Ammon's horn (tissue), 1 donor: ENCODE measurements around the gene TPM1.

Experiments used
- DNase-seq: peaks from one replicate; pipeline ENCODE4 v3.0.0-alpha.2; 2016; ENCODE audit warnings: low spot score

The TPM1 gene

GRCh38 chr15:63054985-63055384, 12.4 kb downstream of the TPM1 start:
- DNase-seq: no peak

- peak; percentile 49 for DNase-seq
Measured at GRCh38 chr15:63056829-63057228, 14.3 kb downstream of the TPM1 start.

- no peak for DNase-seq
Measured at GRCh38 chr15:63057468-63058345, 15.2 kb downstream of the TPM1 start.

- no peak for DNase-seq
Measured at GRCh38 chr15:63059075-63059474, 16.5 kb downstream of the TPM1 start.

GRCh38 chr15:63059573-63060216, 17.1 kb downstream of the TPM1 start:
- no peak for DNase-seq

GRCh38 chr15:63060699-63061098, 18.2 kb downstream of the TPM1 start:
- DNase-seq: no peak

- DNase-seq: no peak
Measured at GRCh38 chr15:63061975-63062374, 19.4 kb downstream of the TPM1 start.

GRCh38 chr15:63063164-63063756, 20.7 kb downstream of the TPM1 start:
- no peak for DNase-seq

- DNase-seq: no peak
Measured at GRCh38 chr15:63063877-63064409, 21.4 kb downstream of the TPM1 start.

- DNase-seq: peak; percentile 36
Measured at GRCh38 chr15:63065262-63066221, 23.0 kb downstream of the TPM1 start.

GRCh38 chr15:63066272-63066671, 23.7 kb downstream of the TPM1 start:
- DNase-seq: no peak

- DNase-seq: no peak
Measured at GRCh38 chr15:63067306-63067705, 24.8 kb downstream of the TPM1 start.

- no peak for DNase-seq
Measured at GRCh38 chr15:63067976-63068743, 25.6 kb downstream of the TPM1 start.

GRCh38 chr15:63069616-63070090, 27.1 kb downstream of the TPM1 start:
- no peak for DNase-seq

- no peak for DNase-seq
Measured at GRCh38 chr15:63070681-63071129, 28.2 kb downstream of the TPM1 start.

- no peak for DNase-seq
Measured at GRCh38 chr15:63071288-63071909, 28.9 kb downstream of the TPM1 start.

- no peak for DNase-seq
Measured at GRCh38 chr15:63072023-63072650, 29.6 kb downstream of the TPM1 start.

GRCh38 chr15:63072809-63073277, 30.3 kb downstream of the TPM1 start:
- no peak for DNase-seq

- no peak for DNase-seq
Measured at GRCh38 chr15:63073497-63074172, 31.1 kb downstream of the TPM1 start.
